Bone marrow (tissue), 2 donors: ENCODE data around the gene ANKMY1.

Experiments used
- DNase-seq, 2 donors: peaks; one replicate each; lab custom pipeline; 2025; lab: John Stamatoyannopoulos, UW

The ANKMY1 gene

GRCh38 chr2:240434728-240435456 lies 122.9 kb downstream of the ANKMY1 start:
- peak in 1 of 2 donors; percentile 30 for DNase-seq

- DNase-seq, result peak in 1 of 2 donors; percentile 35
These were observed 123.6 kb downstream of the ANKMY1 start for GRCh38 chr2:240433973-240434727.

GRCh38 chr2:240432820-240433801 lies 124.7 kb downstream of the ANKMY1 start:
- DNase-seq, result no peak

GRCh38 chr2:240432430-240432819 lies 125.4 kb downstream of the ANKMY1 start:
- no peak for DNase-seq

- no peak for DNase-seq
These were observed 125.9 kb downstream of the ANKMY1 start for GRCh38 chr2:240431661-240432424.

GRCh38 chr2:240431271-240431660 lies 126.5 kb downstream of the ANKMY1 start:
- no peak for DNase-seq

GRCh38 chr2:240430595-240430994 lies 127.2 kb downstream of the ANKMY1 start:
- no peak for DNase-seq

GRCh38 chr2:240429872-240430491 lies 127.8 kb downstream of the ANKMY1 start:
- DNase-seq, result no peak
